ENCODE data around the gene KRTAP9-4.

DNA sequence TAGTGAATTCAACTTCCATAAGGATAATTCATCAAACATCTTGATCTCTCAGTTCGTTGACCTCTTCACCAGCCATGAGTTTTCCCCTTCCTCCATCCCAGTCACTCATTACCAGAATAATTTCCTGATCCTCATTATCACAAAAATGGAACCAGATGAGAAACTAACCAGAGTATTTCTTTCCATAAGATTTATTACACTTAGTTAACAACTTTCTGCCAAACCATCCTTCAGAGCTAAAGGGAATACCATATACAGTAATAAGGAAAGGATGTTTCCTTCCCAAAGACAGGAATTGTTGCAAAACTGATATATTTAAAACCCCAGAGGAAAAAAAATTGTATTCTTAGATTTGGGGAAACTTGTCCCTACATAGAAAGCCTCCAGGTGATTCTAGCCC is 44.5 kb downstream of the KRTAP9-4 start:
- TF ChIP-seq POLR2AphosphoS5 (IDR thresholded peaks at IDR 0.05; ENCODE audit: low read depth, low read length) (no peak), POLR2A (IDR thresholded peaks at IDR 0.05; ENCODE audit: low read depth, low read length) (no peak), TAF1 (IDR thresholded peaks at IDR 0.05; ENCODE audit: borderline replicate concordance, low read depth, low read length) (no peak)
